ENCODE measurements around the gene C1QTNF6. TPM values are rescaled to one million over a fixed set of nuclear protein-coding genes. Genes with fewer than 3 reads are reported as not detected.
A peak's percentile ranks its signal among the peaks of the same experiment; 100 is the strongest.

The C1QTNF6 gene
- total and polyA plus RNA-seq, 2 of the 8 experiments (the other 6 are each of a cell fraction or from before 2014, with no cell fraction given): 3.1 to 6.5 TPM

DNA sequence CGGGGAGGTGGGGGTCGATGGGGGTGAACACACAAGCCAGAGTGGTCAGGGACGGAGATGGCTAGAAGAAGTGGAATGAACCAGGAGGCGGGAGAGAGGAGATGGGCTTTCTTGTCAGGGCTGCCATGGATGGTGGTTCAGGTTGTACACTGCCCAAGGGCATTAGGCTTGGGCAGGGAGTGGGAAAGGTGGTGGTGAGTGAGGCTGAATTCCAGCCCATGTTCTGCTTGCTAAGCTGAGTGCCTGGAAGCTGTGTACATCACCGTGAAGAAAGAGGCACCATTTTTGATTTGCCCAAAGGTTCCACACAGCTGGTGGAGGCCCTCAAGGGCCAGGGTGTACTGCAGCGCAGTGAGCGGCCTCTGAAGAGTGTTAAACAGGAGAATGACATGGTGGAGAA, 55.3 kb downstream of the C1QTNF6 start:
- Histone ChIP-seq H3K23me2 (ENCODE audit: low read depth, low read length) (no peaks in the 10 kb centered on the region), H3K18ac (ENCODE audit: extremely low read depth, low read length) (no peak overlapping the region), H3K4me3 (ENCODE audit: extremely low read depth in 1 of 4, insufficient read depth in 2 of 4, low read depth in 3 of 4, low read length in 4 of 4) (no peak overlapping the region), H2AK5ac (ENCODE audit: low read depth, low read length) (no peak overlapping the region), H3K4me2 (ENCODE audit: insufficient read depth in 1 of 2, low read depth in 2 of 2, low read length in 2 of 2) (no peak overlapping the region), H3K27me3 (replicated peaks in 1 of 4; ENCODE audit: control insufficient read depth in 3 of 4, extremely low read depth in 1 of 4, insufficient read depth in 3 of 4, low read length in 3 of 4) (no peaks in the 10 kb centered on the region; a peak in 1 of 7 replicates), H3K79me1 (ENCODE audit: low read depth, low read length) (no peaks in the 10 kb centered on the region), H3K79me2 (ENCODE audit: control insufficient read depth in 1 of 2, insufficient read depth in 2 of 2, low read length in 2 of 2) (no peaks in the 10 kb centered on the region), H4K8ac (ENCODE audit: extremely low read depth, insufficient read depth, low read length) (no peak overlapping the region), H2BK5ac (ENCODE audit: low read depth, low read length) (no peak overlapping the region), H3K56ac (replicated peaks; ENCODE audit: insufficient read length, low read depth, low read length) (no peak overlapping the region), H3K4me1 (replicated peaks in 1 of 4; ENCODE audit: control insufficient read depth in 3 of 4, insufficient read depth in 4 of 4, low read length in 3 of 4) (no peaks in the 10 kb centered on the region; a peak in 1 of 7 replicates), H3K14ac (ENCODE audit: insufficient read length) (no peak overlapping the region), H2BK12ac (ENCODE audit: low read depth, low read length) (no peak overlapping the region), H4K91ac (replicated peaks; ENCODE audit: insufficient read length, low read length) (peak overlapping the region; percentile 17), H2BK20ac (ENCODE audit: low read length) (no peak overlapping the region), H2BK120ac (replicated peaks; ENCODE audit: low read depth, low read length) (no peak overlapping the region), H3K9ac (replicated peaks in 1 of 4; ENCODE audit: extremely low read depth in 1 of 4, low read depth in 3 of 4, low read length in 3 of 4) (no peak overlapping the region), H3K27ac (ENCODE audit: low read depth, low read length) (no peak overlapping the region), H4K5ac (ENCODE audit: insufficient read length, low read depth, low read length) (no peak overlapping the region), H3K36me3 (ENCODE audit: control insufficient read depth in 2 of 4, insufficient read depth in 4 of 4, low read length in 3 of 4) (no peaks in the 10 kb centered on the region), H3K4ac (replicated peaks; ENCODE audit: insufficient read length, low read depth, low read length) (no peak overlapping the region), H3K23ac (ENCODE audit: insufficient read length) (no peak overlapping the region), H4K20me1 (replicated peaks in 1 of 2; ENCODE audit: control insufficient read depth in 1 of 2, insufficient read depth in 2 of 2, low read length in 2 of 2) (peaks cover 0 to 2% of the 10 kb centered on the region in 2 experiments), H2BK15ac (ENCODE audit: low read length) (no peak overlapping the region), H2AFZ (ENCODE audit: low read length) (no peak overlapping the region), H3K9me3 (ENCODE audit: insufficient read depth in 2 of 2, low read depth in 1 of 2, low read length in 1 of 2) (no peaks in the 10 kb centered on the region)
- ChIA-PET CTCF (ENCODE audit: partially characterized antibody) (interaction anchor here (0.6 to 1.8 kb wide), 5 partner anchors 16 to 226 kb away, joined by 3 to 7 read pairs (median 3); partner anchors contain the start of gene IL2RB), POLR2A (ENCODE audit: partially characterized antibody) (interaction anchor here (1.4 kb wide), 1 partner anchor 8 kb away, joined by 3 read pairs; no protein-coding TSS in a partner anchor)
- no peak for FAIRE-seq
- DNase-seq (ENCODE audit: low read depth in 1 of 2, low spot score in 2 of 2): no peak
- TF ChIP-seq ASH2L (IDR thresholded peaks at IDR 0.05; ENCODE audit: low read length): no peak
- no peak for TF ChIP-seq CEBPB (IDR thresholded peaks at IDR 0.05; ENCODE audit: low read depth, low read length)
- no peak for TF ChIP-seq RBBP5 (IDR thresholded peaks at IDR 0.05; ENCODE audit: borderline replicate concordance, low read depth, low read length)
- no peak for TF ChIP-seq CTBP2 (IDR thresholded peaks at IDR 0.05; ENCODE audit: borderline replicate concordance, insufficient read depth, insufficient read length, low read length)
- TF ChIP-seq SUZ12 (IDR thresholded peaks at IDR 0.05; ENCODE audit: low read length): no peak
- TF ChIP-seq, protein P1, sequence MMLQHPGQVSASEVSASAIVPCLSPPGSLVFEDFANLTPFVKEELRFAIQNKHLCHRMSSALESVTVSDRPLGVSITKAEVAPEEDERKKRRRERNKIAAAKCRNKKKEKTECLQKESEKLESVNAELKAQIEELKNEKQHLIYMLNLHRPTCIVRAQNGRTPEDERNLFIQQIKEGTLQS (IDR thresholded peaks at IDR 0.05; ENCODE audit: insufficient read depth, low read depth, low read length): no peak
- no peak for TF ChIP-seq CHD1 (IDR thresholded peaks at IDR 0.05; ENCODE audit: low read depth, low read length)
- TF ChIP-seq RAD21 (IDR thresholded peaks at IDR 0.05 in 1 of 2, conservative IDR thresholded peaks at IDR 0.05 in 1 of 2; ENCODE audit: low read depth in 2 of 2, low read length in 2 of 2): no peak
- TF ChIP-seq SIX5 (IDR thresholded peaks at IDR 0.05; ENCODE audit: low read depth, low read length): no peak
- no peak for TF ChIP-seq BRCA1 (IDR thresholded peaks at IDR 0.05; ENCODE audit: low read depth, low read length)
- TF ChIP-seq BCL11A (IDR thresholded peaks at IDR 0.05; ENCODE audit: low read depth in 2 of 2, low read length in 2 of 2): no peak
- TF ChIP-seq SAP30 (IDR thresholded peaks at IDR 0.05; ENCODE audit: insufficient read depth, insufficient replicate concordance, low read length): no peak
- TF ChIP-seq YY1 (IDR thresholded peaks at IDR 0.05; ENCODE audit: low read depth, low read length): no peak
- WGBS, 2 experiments (ENCODE audit: extremely low coverage in 1 of 2, insufficient coverage in 1 of 2, insufficient read length in 1 of 2, insufficient replicate concordance in 2 of 2, low coverage in 1 of 2, low lambda C conversion rate in 2 of 2, missing lambda C conversion rate in 1 of 2): 85% methylated on average over 7 of the region's 7 CpGs; no CpG with 5 or more reads in 1 of the 2 experiments

Data from H1 (cell line).